WTC11 (cell line): Measurements from ENCODE around the gene NOX5. TPM values are rescaled to one million over a fixed set of nuclear protein-coding genes. Genes with fewer than 3 reads are reported as not detected.

Experiments
- ATAC-seq: fragments of 200-7000 bp; cut with Tn5 transposase; 2 replicates; pipeline ENCODE4 v1.10.0; 2021; ENCODE audit warnings: mild to moderate bottlenecking, moderate library complexity
- CTCF ChIA-PET: fragments of 300-600 bp; sonication (Branson Sonifier 250); formaldehyde crosslinking; loops from one replicate; lab custom pipeline; 2021; ENCODE audit warnings: antibody characterized with exemption; lab: Charles Lee
- POLR2A ChIA-PET: fragments of 350-600 bp; sonication (Branson Sonifier 250); formaldehyde crosslinking; loops from one replicate; lab custom pipeline; 2021; ENCODE audit warnings: antibody characterized with exemption; lab: Charles Lee
- DNase-seq: peaks from one replicate; pipeline ENCODE4 v3.0.0; 2021; ENCODE audit warnings: low spot score
- H3K27ac Mint-ChIP-seq: 2 replicates; pipeline ENCODE4 v1.8.0; 2021; ENCODE audit warnings: mixed read lengths
- H3K27me3 Mint-ChIP-seq: 2 replicates; pipeline ENCODE4 v1.8.0; 2021; ENCODE audit warnings: low read depth, mild to moderate bottlenecking, moderate library complexity, mixed read lengths
- H3K36me3 Mint-ChIP-seq: 2 replicates; pipeline ENCODE4 v1.8.0; 2021; ENCODE audit warnings: mixed read lengths
- H3K4me1 Mint-ChIP-seq: 2 replicates; pipeline ENCODE4 v1.8.0; 2022; ENCODE audit warnings: mixed read lengths
- H3K4me3 Mint-ChIP-seq: 2 replicates; pipeline ENCODE4 v1.8.0; 2021; ENCODE audit warnings: mild to moderate bottlenecking, moderate library complexity, mixed read lengths
- H3K9me3 Mint-ChIP-seq: 2 replicates; pipeline ENCODE4 v1.8.0; 2021; ENCODE audit warnings: mixed read lengths
- CBFB ChIP-seq: sonication (generic); formaldehyde crosslinking; IDR thresholded peaks from 2 replicates; pipeline ENCODE4 v1.8.1; 2022; ENCODE audit warnings: mild to moderate bottlenecking, low read depth, missing genetic modification reagents
- EMX1 ChIP-seq: fragments of 250-450 bp; sonication (Bioruptor Pico); IDR thresholded peaks from 2 replicates; pipeline ENCODE4 v1.8.0; 2021; ENCODE audit warnings: mild to moderate bottlenecking
- IRF2 ChIP-seq: sonication (generic); formaldehyde crosslinking; IDR thresholded peaks from 2 replicates; pipeline ENCODE4 v1.8.0; 2022; ENCODE audit warnings: low read depth, missing genetic modification reagents, borderline replicate concordance
- TCF7 ChIP-seq: sonication (generic); formaldehyde crosslinking; IDR thresholded peaks from 2 replicates; pipeline ENCODE4 v1.8.0; 2022; ENCODE audit warnings: mild to moderate bottlenecking, low read depth, missing genetic modification reagents, moderate library complexity
- TEAD4 ChIP-seq: sonication (generic); formaldehyde crosslinking; IDR thresholded peaks from 2 replicates; pipeline ENCODE4 v1.8.0; 2022; ENCODE audit warnings: mild to moderate bottlenecking, missing genetic modification reagents
- ZBTB21 ChIP-seq: sonication (generic); formaldehyde crosslinking; IDR thresholded peaks from 2 replicates; pipeline ENCODE4 v1.8.1; 2023; ENCODE audit warnings: mild to moderate bottlenecking, missing genetic modification reagents, borderline replicate concordance
- ZNF232 ChIP-seq: sonication (generic); formaldehyde crosslinking; IDR thresholded peaks from 2 replicates; pipeline ENCODE4 v1.8.0; 2022; ENCODE audit warnings: mild to moderate bottlenecking, missing genetic modification reagents
- total RNA-seq: library from RNA; stranded (reverse); gene quantifications from 3 replicates; pipeline ENCODE4 v1.2.3, GENCODE V29; 2021
- TF ChIP-seq, protein P1 (sequence below): sonication (generic); formaldehyde crosslinking; IDR thresholded peaks from 2 replicates; pipeline ENCODE4 v1.8.1; 2023; ENCODE audit warnings: mild to moderate bottlenecking, missing genetic modification reagents, borderline replicate concordance
- TF ChIP-seq, protein P2 (sequence below): sonication (generic); formaldehyde crosslinking; IDR thresholded peaks from 2 replicates; pipeline ENCODE4 v1.8.1; 2022; ENCODE audit warnings: missing genetic modification reagents, borderline replicate concordance
- TF ChIP-seq, protein P3 (sequence below): fragments of 250-450 bp; sonication (Bioruptor Pico); IDR thresholded peaks from 2 replicates; pipeline ENCODE4 v1.9.0; 2021; ENCODE audit warnings: mild to moderate bottlenecking
- TF ChIP-seq, protein P4 (sequence below): sonication (generic); formaldehyde crosslinking; IDR thresholded peaks from 2 replicates; pipeline ENCODE4 v1.8.1; 2023; ENCODE audit warnings: mild to moderate bottlenecking, missing genetic modification reagents
- TF ChIP-seq, protein P5 (sequence below): sonication (generic); formaldehyde crosslinking; IDR thresholded peaks from 2 replicates; pipeline ENCODE4 v1.8.0; 2022; ENCODE audit warnings: mild to moderate bottlenecking, missing genetic modification reagents
- TF ChIP-seq, protein P6 (sequence below): sonication (generic); formaldehyde crosslinking; conservative IDR thresholded peaks from 2 replicates; pipeline ENCODE4 v1.8.1; 2022; ENCODE audit warnings: mild to moderate bottlenecking, missing genetic modification reagents
- TF ChIP-seq, protein P7 (sequence below): fragments of 250-450 bp; sonication (Bioruptor Pico); IDR thresholded peaks from 2 replicates; pipeline ENCODE4 v1.9.0; 2021; ENCODE audit warnings: moderate library complexity, mild to moderate bottlenecking, inconsistent platforms, borderline replicate concordance
- TF ChIP-seq, protein P8 (sequence below): sonication (generic); formaldehyde crosslinking; IDR thresholded peaks from 2 replicates; pipeline ENCODE4 v1.8.1; 2023; ENCODE audit warnings: mild to moderate bottlenecking, moderate library complexity, missing genetic modification reagents
- TF ChIP-seq, protein P9 (sequence below): fragments of 250-450 bp; sonication (Bioruptor Pico); conservative IDR thresholded peaks from 2 replicates; pipeline ENCODE4 v1.9.0; 2021; ENCODE audit warnings: mild to moderate bottlenecking
- TF ChIP-seq, protein P10 (sequence below): sonication (generic); formaldehyde crosslinking; IDR thresholded peaks from 2 replicates; pipeline ENCODE4 v1.8.1; 2022; ENCODE audit warnings: mild to moderate bottlenecking, missing genetic modification reagents, moderate library complexity, borderline replicate concordance

NOX5 gene
- total RNA-seq, 1 experiment from 2014 or later, result not detected

DNA sequence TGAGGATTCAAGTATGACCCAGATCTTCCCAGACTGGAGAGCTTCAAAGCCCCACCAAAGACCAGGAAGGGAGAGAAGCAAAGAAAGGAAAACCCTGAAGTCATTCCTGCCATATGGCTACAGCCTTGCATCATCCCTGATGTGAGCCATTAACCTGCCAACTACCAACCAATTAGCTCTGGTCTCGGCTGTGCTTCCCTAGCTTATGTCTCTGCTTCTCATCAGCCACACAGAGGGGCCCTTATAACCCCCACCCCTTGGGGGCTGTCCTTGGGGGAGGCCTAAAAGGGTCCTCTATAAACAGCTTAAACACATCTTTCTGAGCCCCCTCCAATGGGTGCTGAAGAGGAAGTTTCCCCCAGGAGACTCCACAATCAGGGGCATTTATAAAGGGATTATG, 52.8 kb downstream of the NOX5 start (continued):
- TF ChIP-seq, protein P1, sequence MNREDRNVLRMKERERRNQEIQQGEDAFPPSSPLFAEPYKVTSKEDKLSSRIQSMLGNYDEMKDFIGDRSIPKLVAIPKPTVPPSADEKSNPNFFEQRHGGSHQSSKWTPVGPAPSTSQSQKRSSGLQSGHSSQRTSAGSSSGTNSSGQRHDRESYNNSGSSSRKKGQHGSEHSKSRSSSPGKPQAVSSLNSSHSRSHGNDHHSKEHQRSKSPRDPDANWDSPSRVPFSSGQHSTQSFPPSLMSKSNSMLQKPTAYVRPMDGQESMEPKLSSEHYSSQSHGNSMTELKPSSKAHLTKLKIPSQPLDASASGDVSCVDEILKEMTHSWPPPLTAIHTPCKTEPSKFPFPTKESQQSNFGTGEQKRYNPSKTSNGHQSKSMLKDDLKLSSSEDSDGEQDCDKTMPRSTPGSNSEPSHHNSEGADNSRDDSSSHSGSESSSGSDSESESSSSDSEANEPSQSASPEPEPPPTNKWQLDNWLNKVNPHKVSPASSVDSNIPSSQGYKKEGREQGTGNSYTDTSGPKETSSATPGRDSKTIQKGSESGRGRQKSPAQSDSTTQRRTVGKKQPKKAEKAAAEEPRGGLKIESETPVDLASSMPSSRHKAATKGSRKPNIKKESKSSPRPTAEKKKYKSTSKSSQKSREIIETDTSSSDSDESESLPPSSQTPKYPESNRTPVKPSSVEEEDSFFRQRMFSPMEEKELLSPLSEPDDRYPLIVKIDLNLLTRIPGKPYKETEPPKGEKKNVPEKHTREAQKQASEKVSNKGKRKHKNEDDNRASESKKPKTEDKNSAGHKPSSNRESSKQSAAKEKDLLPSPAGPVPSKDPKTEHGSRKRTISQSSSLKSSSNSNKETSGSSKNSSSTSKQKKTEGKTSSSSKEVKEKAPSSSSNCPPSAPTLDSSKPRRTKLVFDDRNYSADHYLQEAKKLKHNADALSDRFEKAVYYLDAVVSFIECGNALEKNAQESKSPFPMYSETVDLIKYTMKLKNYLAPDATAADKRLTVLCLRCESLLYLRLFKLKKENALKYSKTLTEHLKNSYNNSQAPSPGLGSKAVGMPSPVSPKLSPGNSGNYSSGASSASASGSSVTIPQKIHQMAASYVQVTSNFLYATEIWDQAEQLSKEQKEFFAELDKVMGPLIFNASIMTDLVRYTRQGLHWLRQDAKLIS, result no peak
- TF ChIP-seq, protein P2, sequence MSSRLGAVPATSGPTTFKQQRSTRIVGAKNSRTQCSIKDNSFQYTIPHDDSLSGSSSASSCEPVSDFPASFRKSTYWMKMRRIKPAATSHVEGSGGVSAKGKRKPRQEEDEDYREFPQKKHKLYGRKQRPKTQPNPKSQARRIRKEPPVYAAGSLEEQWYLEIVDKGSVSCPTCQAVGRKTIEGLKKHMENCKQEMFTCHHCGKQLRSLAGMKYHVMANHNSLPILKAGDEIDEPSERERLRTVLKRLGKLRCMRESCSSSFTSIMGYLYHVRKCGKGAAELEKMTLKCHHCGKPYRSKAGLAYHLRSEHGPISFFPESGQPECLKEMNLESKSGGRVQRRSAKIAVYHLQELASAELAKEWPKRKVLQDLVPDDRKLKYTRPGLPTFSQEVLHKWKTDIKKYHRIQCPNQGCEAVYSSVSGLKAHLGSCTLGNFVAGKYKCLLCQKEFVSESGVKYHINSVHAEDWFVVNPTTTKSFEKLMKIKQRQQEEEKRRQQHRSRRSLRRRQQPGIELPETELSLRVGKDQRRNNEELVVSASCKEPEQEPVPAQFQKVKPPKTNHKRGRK, result no peak
- TF ChIP-seq TCF7 (CRISPR knock-in tag), result no peak
- TF ChIP-seq, protein P3, sequence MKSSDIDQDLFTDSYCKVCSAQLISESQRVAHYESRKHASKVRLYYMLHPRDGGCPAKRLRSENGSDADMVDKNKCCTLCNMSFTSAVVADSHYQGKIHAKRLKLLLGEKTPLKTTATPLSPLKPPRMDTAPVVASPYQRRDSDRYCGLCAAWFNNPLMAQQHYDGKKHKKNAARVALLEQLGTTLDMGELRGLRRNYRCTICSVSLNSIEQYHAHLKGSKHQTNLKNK (CRISPR knock-in tag), result no peak
- TF ChIP-seq, all 79 proteins: peak for 0

DNA sequence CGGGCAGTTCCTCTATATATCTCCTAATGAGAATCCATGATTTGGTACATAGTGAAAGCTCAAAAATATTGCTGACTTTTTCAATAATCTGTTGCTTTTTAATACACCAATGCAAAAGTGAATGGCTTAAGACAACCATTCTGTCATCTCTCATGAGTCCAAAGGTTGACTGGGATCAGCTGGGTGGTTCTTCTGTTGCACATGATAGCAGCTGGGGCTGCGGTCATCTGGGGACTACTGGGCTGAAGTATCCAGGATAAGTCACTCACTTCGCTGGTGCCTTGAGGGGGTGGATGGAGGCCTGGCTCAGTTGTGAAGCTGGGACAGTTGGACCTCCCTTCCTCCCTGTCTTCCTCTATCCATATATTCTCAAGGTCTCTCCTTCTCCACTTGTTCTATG, 53.7 kb downstream of the NOX5 start:
- peaks cover 8% of the 10 kb centered on the region for H3K4me1 Mint-ChIP-seq
- ATAC-seq (no peak), DNase-seq (no peak)
- no peak overlapping the region for H3K27ac Mint-ChIP-seq
- H3K9me3 Mint-ChIP-seq, result peaks cover 34% of the 10 kb centered on the region
- H3K36me3 Mint-ChIP-seq, result peaks cover 24% of the 10 kb centered on the region
- no peak overlapping the region for H3K4me3 Mint-ChIP-seq
- peaks cover 18% of the 10 kb centered on the region for H3K27me3 Mint-ChIP-seq
- TF ChIP-seq ZNF232 (CRISPR knock-in tag) (no peak), IRF2 (CRISPR knock-in tag) (no peak), EMX1 (CRISPR knock-in tag) (no peak), CBFB (CRISPR knock-in tag) (no peak), ZBTB21 (CRISPR knock-in tag) (no peak), TEAD4 (CRISPR knock-in tag) (no peak)
- TF ChIP-seq, protein P4, sequence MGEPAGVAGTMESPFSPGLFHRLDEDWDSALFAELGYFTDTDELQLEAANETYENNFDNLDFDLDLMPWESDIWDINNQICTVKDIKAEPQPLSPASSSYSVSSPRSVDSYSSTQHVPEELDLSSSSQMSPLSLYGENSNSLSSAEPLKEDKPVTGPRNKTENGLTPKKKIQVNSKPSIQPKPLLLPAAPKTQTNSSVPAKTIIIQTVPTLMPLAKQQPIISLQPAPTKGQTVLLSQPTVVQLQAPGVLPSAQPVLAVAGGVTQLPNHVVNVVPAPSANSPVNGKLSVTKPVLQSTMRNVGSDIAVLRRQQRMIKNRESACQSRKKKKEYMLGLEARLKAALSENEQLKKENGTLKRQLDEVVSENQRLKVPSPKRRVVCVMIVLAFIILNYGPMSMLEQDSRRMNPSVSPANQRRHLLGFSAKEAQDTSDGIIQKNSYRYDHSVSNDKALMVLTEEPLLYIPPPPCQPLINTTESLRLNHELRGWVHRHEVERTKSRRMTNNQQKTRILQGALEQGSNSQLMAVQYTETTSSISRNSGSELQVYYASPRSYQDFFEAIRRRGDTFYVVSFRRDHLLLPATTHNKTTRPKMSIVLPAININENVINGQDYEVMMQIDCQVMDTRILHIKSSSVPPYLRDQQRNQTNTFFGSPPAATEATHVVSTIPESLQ (CRISPR knock-in tag), result no peak
- TF ChIP-seq, protein P5, sequence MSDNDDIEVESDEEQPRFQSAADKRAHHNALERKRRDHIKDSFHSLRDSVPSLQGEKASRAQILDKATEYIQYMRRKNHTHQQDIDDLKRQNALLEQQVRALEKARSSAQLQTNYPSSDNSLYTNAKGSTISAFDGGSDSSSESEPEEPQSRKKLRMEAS, result no peak
- TF ChIP-seq, protein P6, sequence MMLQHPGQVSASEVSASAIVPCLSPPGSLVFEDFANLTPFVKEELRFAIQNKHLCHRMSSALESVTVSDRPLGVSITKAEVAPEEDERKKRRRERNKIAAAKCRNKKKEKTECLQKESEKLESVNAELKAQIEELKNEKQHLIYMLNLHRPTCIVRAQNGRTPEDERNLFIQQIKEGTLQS (CRISPR knock-in tag), result no peak
- TF ChIP-seq, protein P7, sequence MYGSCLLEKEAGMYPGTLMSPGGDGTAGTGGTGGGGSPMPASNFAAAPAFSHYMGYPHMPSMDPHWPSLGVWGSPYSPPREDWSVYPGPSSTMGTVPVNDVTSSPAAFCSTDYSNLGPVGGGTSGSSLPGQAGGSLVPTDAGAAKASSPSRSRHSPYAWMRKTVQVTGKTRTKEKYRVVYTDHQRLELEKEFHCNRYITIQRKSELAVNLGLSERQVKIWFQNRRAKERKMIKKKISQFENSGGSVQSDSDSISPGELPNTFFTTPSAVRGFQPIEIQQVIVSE (CRISPR knock-in tag), result no peak
- TF ChIP-seq, protein P8, sequence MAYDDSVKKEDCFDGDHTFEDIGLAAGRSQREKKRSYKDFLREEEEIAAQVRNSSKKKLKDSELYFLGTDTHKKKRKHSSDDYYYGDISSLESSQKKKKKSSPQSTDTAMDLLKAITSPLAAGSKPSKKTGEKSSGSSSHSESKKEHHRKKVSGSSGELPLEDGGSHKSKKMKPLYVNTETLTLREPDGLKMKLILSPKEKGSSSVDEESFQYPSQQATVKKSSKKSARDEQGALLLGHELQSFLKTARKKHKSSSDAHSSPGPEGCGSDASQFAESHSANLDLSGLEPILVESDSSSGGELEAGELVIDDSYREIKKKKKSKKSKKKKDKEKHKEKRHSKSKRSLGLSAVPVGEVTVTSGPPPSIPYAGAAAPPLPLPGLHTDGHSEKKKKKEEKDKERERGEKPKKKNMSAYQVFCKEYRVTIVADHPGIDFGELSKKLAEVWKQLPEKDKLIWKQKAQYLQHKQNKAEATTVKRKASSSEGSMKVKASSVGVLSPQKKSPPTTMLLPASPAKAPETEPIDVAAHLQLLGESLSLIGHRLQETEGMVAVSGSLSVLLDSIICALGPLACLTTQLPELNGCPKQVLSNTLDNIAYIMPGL, result no peak
- TF ChIP-seq, protein P9, sequence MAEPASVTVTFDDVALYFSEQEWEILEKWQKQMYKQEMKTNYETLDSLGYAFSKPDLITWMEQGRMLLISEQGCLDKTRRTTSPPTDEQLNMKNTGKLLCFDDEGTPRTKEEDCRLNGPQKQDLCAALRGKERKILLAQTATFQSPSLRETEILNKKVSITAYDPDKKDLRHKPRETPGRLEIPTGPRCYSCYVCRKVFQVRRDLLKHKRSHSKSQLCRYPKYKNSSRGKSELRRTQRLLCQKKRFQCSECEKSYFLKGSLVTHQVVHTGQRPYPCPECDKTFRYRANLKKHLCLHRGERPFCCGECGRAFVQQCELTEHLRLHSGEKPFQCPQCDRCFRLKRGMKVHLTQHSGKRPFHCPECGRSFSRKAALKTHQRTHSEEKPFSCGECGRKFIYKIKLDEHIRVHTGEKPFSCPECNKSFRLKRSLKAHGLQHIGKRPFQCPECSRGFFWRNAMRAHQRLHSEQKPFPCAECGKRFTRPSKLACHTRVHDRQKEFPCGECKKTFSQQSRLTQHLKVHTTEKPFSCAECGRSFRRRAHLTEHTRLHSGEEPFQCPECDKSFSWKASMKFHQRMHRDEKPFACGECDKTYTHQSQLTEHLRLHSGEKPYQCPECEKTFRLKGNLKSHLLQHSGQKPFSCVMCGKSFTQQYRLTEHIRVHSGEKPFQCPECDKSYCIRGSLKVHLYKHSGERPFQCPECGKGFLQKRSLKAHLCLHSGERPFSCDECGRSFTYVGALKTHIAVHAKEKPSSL (CRISPR knock-in tag), result no peak
- TF ChIP-seq, protein P2, result no peak
- TF ChIP-seq, protein P10, sequence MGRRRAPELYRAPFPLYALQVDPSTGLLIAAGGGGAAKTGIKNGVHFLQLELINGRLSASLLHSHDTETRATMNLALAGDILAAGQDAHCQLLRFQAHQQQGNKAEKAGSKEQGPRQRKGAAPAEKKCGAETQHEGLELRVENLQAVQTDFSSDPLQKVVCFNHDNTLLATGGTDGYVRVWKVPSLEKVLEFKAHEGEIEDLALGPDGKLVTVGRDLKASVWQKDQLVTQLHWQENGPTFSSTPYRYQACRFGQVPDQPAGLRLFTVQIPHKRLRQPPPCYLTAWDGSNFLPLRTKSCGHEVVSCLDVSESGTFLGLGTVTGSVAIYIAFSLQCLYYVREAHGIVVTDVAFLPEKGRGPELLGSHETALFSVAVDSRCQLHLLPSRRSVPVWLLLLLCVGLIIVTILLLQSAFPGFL (CRISPR knock-in tag), result no peak
- CTCF ChIA-PET, result interaction anchor here (1.1 to 1.4 kb wide), 2 partner anchors 9 to 13 kb away, joined by 3 read pairs; no protein-coding TSS in a partner anchor
- POLR2A ChIA-PET, result no interaction called here
